Sigmoid colon (tissue), 7 donors: ENCODE results near the gene LRP1. TPM values are rescaled to one million over a fixed set of nuclear protein-coding genes. Genes with fewer than 3 reads are reported as not detected.

ENCODE experiments used
- DNase-seq: peaks from one replicate; pipeline ENCODE4 v3.0.0-alpha.2; 2019
- H3K27ac ChIP-seq, 4 donors: fragments of 200-600 bp; sonication (generic); one replicate each; pipeline ENCODE4 v1.5.1; 2016 to 2019; ENCODE audit warnings: mild to moderate bottlenecking in 1 of 4
- H3K27me3 ChIP-seq, 3 donors: fragments of 200-600 bp; sonication (generic); one replicate each; pipeline ENCODE4 v1.5.1; 2019; ENCODE audit warnings: mild to moderate bottlenecking in 1 of 3
- H3K36me3 ChIP-seq, 4 donors: fragments of 200-600 bp; sonication (generic); one replicate each; pipeline ENCODE4 v1.5.1; 2016 to 2019
- H3K4me1 ChIP-seq, 4 donors: fragments of 200-600 bp; sonication (generic); one replicate each; pipeline ENCODE4 v1.5.1; 2017 to 2019
- H3K4me3 ChIP-seq, 4 donors: fragments of 200-600 bp; sonication (generic); one replicate each; pipeline ENCODE4 v1.5.1; 2017 to 2019; ENCODE audit warnings: mild to moderate bottlenecking in 2 of 4, moderate library complexity in 1 of 4
- H3K9me3 ChIP-seq, 4 donors: fragments of 200-600 bp in 3 of 4; sonication (generic) in 3 of 4; one replicate each; pipeline versions ENCODE4 v1.5.1 to v1.6.1; 2013 to 2019
- EP300 ChIP-seq, 4 donors: sonication (generic); formaldehyde crosslinking; IDR thresholded peaks; one replicate each; pipeline ENCODE4 v1.6.1; 2017; ENCODE audit warnings: antibody characterized with exemption in 4 of 4
- POLR2A ChIP-seq, 2 donors: fragments of 450-650 bp; IDR thresholded peaks; one replicate each; pipeline ENCODE4 v1.6.1; 2016; ENCODE audit warnings: antibody characterized with exemption in 2 of 2, mild to moderate bottlenecking in 2 of 2, moderate library complexity in 2 of 2
- POLR2AphosphoS5 ChIP-seq, 4 donors: sonication (generic); formaldehyde crosslinking; IDR thresholded peaks; one replicate each; pipeline ENCODE4 v1.6.1; 2017; ENCODE audit warnings: antibody characterized with exemption in 4 of 4
- WGBS, 2 donors: extraction: QIAGEN DNeasy Blood & Tissue Kit; methylation state at CpG; one replicate each; pipeline ENCODE4 v1.1.7; 2013; 5-methylcytosine and 5-hydroxymethylcytosine counted together
- intact Hi-C: fragments of 100-400 bp; cut with DNase I; formaldehyde crosslinking; loops from one replicate; pipeline ENCODE4 v1.15.1; 2023
- polyA plus RNA-seq, 3 donors: library from polyadenylated mRNA; stranded (reverse); fragments of 200-250 nt; gene quantifications; one replicate each; pipeline ENCODE4 v1.2.3, GENCODE V29; 2013
- total RNA-seq, 4 donors: library from RNA; depleted of rRNA; stranded (reverse); fragments of >200 nt; gene quantifications; one replicate each; pipeline ENCODE4 v1.1.0, GENCODE V29; 2016
- TF ChIP-seq, protein P1 (sequence below), 4 experiments: fragments of 450-650 bp in 3 of 4; fragments of 200-600 bp in 1 of 4; IDR thresholded peaks; one replicate each; pipeline ENCODE4 v1.5.1; 2016 to 2019; ENCODE audit warnings: antibody characterized with exemption in 4 of 4, mild to moderate bottlenecking in 3 of 4, moderate library complexity in 2 of 4
- donor health status: healthy with polysubstance abuse.
- donor health status: Bipolar disorder and iron deficiency.
- donor health status: healthy.

The LRP1 gene
- total and polyA plus RNA-seq, 7 donors, result 11.4 to 262 (median 147) TPM

DNA sequence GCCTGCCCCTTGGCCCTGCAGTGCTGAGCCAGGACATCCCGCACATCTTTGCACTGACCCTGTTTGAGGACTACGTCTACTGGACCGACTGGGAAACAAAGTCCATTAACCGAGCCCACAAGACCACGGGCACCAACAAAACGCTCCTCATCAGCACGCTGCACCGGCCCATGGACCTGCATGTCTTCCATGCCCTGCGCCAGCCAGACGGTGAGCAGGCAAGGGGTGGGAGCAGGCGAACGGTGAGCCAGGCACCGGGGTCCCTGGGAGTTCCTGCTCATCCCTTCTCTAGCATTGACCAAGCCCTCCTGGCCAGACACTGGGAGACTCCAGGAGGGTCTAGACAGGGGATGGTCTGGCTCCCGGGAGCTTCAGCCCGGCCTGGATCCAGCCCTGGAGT, 70.9 kb downstream of the LRP1 start:
- TF ChIP-seq, protein P1, sequence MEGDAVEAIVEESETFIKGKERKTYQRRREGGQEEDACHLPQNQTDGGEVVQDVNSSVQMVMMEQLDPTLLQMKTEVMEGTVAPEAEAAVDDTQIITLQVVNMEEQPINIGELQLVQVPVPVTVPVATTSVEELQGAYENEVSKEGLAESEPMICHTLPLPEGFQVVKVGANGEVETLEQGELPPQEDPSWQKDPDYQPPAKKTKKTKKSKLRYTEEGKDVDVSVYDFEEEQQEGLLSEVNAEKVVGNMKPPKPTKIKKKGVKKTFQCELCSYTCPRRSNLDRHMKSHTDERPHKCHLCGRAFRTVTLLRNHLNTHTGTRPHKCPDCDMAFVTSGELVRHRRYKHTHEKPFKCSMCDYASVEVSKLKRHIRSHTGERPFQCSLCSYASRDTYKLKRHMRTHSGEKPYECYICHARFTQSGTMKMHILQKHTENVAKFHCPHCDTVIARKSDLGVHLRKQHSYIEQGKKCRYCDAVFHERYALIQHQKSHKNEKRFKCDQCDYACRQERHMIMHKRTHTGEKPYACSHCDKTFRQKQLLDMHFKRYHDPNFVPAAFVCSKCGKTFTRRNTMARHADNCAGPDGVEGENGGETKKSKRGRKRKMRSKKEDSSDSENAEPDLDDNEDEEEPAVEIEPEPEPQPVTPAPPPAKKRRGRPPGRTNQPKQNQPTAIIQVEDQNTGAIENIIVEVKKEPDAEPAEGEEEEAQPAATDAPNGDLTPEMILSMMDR (IDR thresholded peaks at IDR 0.05), result no peak
- TF ChIP-seq POLR2AphosphoS5 (IDR thresholded peaks at IDR 0.05), result no peak
- TF ChIP-seq EP300 (IDR thresholded peaks at IDR 0.05), result no peak
- no peak for TF ChIP-seq POLR2A (IDR thresholded peaks at IDR 0.05)
- Histone ChIP-seq H3K4me3 (no peak overlapping the region), H3K4me1 (no peaks in the 10 kb centered on the region), H3K27ac (no peak overlapping the region), H3K27me3 (no peaks in the 10 kb centered on the region), H3K36me3 (peaks cover 92 to 100% (median 100%) of the 10 kb centered on the region in 4 donors), H3K9me3 (no peaks in the 10 kb centered on the region)
- 90 to 91% methylated on average over 15 of the region's 15 CpGs for whole genome bisulfite sequencing, 2 donors
- DNase-seq, result no peak
- intact Hi-C loops, result no loop called here

- TF ChIP-seq EP300 (IDR thresholded peaks at IDR 0.05), result no peak
- TF ChIP-seq POLR2A (IDR thresholded peaks at IDR 0.05), result no peak
- TF ChIP-seq POLR2AphosphoS5 (IDR thresholded peaks at IDR 0.05), result no peak
- TF ChIP-seq, protein P1 (IDR thresholded peaks at IDR 0.05), result no peak
- DNase-seq, result no peak
- H3K36me3 ChIP-seq, result peaks cover 92 to 100% (median 99%) of the 10 kb centered on the region in 4 donors
Observed at GRCh38 chr12:57200497-57200896, 72.2 kb downstream of the LRP1 start.

DNA sequence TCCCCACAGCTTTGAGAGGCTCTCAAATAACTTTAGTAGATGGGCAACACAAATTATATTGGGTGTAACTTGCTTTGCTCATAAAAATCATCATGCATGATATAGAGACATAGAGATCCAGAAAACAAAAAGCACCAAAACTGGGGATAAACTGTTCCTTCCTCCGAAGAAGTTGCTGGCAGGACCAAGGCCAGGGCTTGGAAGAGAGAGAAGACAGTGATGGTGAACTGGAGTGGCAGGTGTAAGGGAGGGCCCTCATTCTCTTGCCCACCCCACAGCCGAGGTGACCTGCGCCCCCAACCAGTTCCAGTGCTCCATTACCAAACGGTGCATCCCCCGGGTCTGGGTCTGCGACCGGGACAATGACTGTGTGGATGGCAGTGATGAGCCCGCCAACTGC, 72.9 kb downstream of the LRP1 start:
- no peak for DNase-seq
- Histone ChIP-seq H3K36me3 (peaks cover 89 to 100% (median 99%) of the 10 kb centered on the region in 4 donors), H3K27me3 (no peaks in the 10 kb centered on the region), H3K9me3 (no peaks in the 10 kb centered on the region), H3K4me1 (no peaks in the 10 kb centered on the region), H3K27ac (no peak overlapping the region), H3K4me3 (no peak overlapping the region)
- 87 to 91% methylated on average over 8 of the region's 8 CpGs for WGBS, 2 donors
- no peak for TF ChIP-seq POLR2AphosphoS5 (IDR thresholded peaks at IDR 0.05)
- TF ChIP-seq, protein P1 (IDR thresholded peaks at IDR 0.05), result no peak
- TF ChIP-seq EP300 (IDR thresholded peaks at IDR 0.05), result no peak
- no peak for TF ChIP-seq POLR2A (IDR thresholded peaks at IDR 0.05)
- intact Hi-C loops, result no loop called here

More at GRCh38 chr12:57200497-57200896, 72.2 kb downstream of the LRP1 start:
- H3K4me3 ChIP-seq, result no peak overlapping the region
- H3K27me3 ChIP-seq, result no peaks in the 10 kb centered on the region
- no peaks in the 10 kb centered on the region for H3K4me1 ChIP-seq
- no peak overlapping the region for H3K27ac ChIP-seq
- WGBS, 2 donors, result 93 to 94% methylated on average over 15 of the region's 15 CpGs
- intact Hi-C loops, result no loop called here
- H3K9me3 ChIP-seq, result no peaks in the 10 kb centered on the region

GRCh38 chr12:57201631-57202030, 73.3 kb downstream of the LRP1 start:
- H3K9me3 ChIP-seq, result no peaks in the 10 kb centered on the region
- peaks cover 86 to 100% (median 99%) of the 10 kb centered on the region in 4 donors for H3K36me3 ChIP-seq
- DNase-seq, result no peak
- intact Hi-C loops, result no loop called here
- no peaks in the 10 kb centered on the region for H3K4me1 ChIP-seq
- WGBS, 2 donors, result 92% methylated on average over 16 of the region's 16 CpGs
- H3K27ac ChIP-seq, result no peak overlapping the region
- H3K4me3 ChIP-seq, result no peak overlapping the region
- no peak for TF ChIP-seq POLR2A (IDR thresholded peaks at IDR 0.05)
- TF ChIP-seq, protein P1 (IDR thresholded peaks at IDR 0.05), result no peak
- TF ChIP-seq POLR2AphosphoS5 (IDR thresholded peaks at IDR 0.05), result no peak
- no peak for TF ChIP-seq EP300 (IDR thresholded peaks at IDR 0.05)
- no peaks in the 10 kb centered on the region for H3K27me3 ChIP-seq

DNA sequence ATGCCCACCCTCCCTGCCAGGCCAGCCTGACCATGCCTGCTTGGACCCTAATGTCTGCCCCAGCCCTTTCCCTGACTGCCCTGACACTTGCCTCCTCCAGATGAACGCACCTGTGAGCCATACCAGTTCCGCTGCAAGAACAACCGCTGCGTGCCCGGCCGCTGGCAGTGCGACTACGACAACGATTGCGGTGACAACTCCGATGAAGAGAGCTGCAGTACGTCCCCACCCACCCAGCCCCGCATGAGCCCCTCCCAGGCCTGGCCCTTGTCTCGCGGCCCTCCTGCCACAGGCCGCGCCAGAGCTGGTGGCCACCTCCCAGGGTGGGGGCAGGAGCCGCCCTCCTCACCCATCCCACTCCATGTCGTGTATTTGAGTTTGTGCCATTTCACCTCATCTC, 74.0 kb downstream of the LRP1 start:
- H3K27ac ChIP-seq, result no peak overlapping the region
- H3K4me1 ChIP-seq, result no peaks in the 10 kb centered on the region
- H3K4me3 ChIP-seq, result no peak overlapping the region
- H3K27me3 ChIP-seq, result no peaks in the 10 kb centered on the region
- WGBS, 2 donors, result 91 to 94% methylated on average over 19 of the region's 19 CpGs
- TF ChIP-seq POLR2AphosphoS5 (IDR thresholded peaks at IDR 0.05) (no peak), POLR2A (IDR thresholded peaks at IDR 0.05) (no peak)
- TF ChIP-seq, protein P1 (IDR thresholded peaks at IDR 0.05), result no peak
- peaks cover 83 to 98% (median 95%) of the 10 kb centered on the region in 4 donors for H3K36me3 ChIP-seq
- no peak for DNase-seq
- intact Hi-C loops, result no loop called here
- no peaks in the 10 kb centered on the region for H3K9me3 ChIP-seq
